Astrocyte of the spinal cord (primary cell): ENCODE measurements around the gene HMGXB3.

ENCODE experiments used
- DNase-seq: peaks from one replicate; pipeline ENCODE4 v3.0.0; 2011; ENCODE audit warnings: low read depth, low spot score
- H3K4me3 ChIP-seq: 2 replicates; pipeline ENCODE4 v1.5.1; 2011; ENCODE audit warnings: low read depth, mild to moderate bottlenecking, low read length, moderate library complexity
- CTCF ChIP-seq: IDR thresholded peaks from 2 replicates; pipeline ENCODE4 v1.5.1; 2012; ENCODE audit warnings: low read depth, mild to moderate bottlenecking, low read length, inconsistent platforms
- in situ Hi-C: cut with HindIII; loops from 2 replicates; pipeline ENCODE4 v1.10.0; 2017; ENCODE audit warnings: low sequenced_read_pairs

The HMGXB3 gene

GRCh38 chr5:150038547-150038946 is 38.0 kb downstream of the HMGXB3 start:
- in situ Hi-C loops: no loop called here
- no peak for TF ChIP-seq CTCF
- H3K4me3 ChIP-seq: no peak overlapping the region
- DNase-seq: no peak

GRCh38 chr5:150042459-150042858 is 41.9 kb downstream of the HMGXB3 start:
- no peak for TF ChIP-seq CTCF
- in situ Hi-C loops: no loop called here
- DNase-seq: no peak

GRCh38 chr5:150043657-150044328 is 43.3 kb downstream of the HMGXB3 start:
- no peak for TF ChIP-seq CTCF
- H3K4me3 ChIP-seq: no peak overlapping the region
- DNase-seq: no peak
- in situ Hi-C loops: no loop called here

More at GRCh38 chr5:150042459-150042858, 41.9 kb downstream of the HMGXB3 start:
- no peak overlapping the region for H3K4me3 ChIP-seq

GRCh38 chr5:150044329-150044681 is 43.8 kb downstream of the HMGXB3 start:
- in situ Hi-C loops: no loop called here
- no peak overlapping the region for H3K4me3 ChIP-seq
- no peak for TF ChIP-seq CTCF
- peak; percentile 86 for DNase-seq

- in situ Hi-C loops: no loop called here
- no peak for TF ChIP-seq CTCF
- DNase-seq: no peak
- H3K4me3 ChIP-seq: no peak overlapping the region
Observed at GRCh38 chr5:150044712-150045111, 44.2 kb downstream of the HMGXB3 start.

- in situ Hi-C loops: no loop called here
- H3K4me3 ChIP-seq: no peak overlapping the region
- no peak for DNase-seq
- peak; percentile 3 for TF ChIP-seq CTCF
Observed at GRCh38 chr5:150045549-150045948, 45.0 kb downstream of the HMGXB3 start.
